GM12892 (cell line): ENCODE data around the gene HOXA3.

Experiments used
- POLR2A ChIP-seq: IDR thresholded peaks from 2 replicates; pipeline ENCODE4 v1.6.1; 2011; ENCODE audit warnings: low read depth, low read length, control low read depth
- POLR2AphosphoS5 ChIP-seq: IDR thresholded peaks from 2 replicates; pipeline ENCODE4 v1.6.1; 2011; ENCODE audit warnings: low read depth, low read length, control low read depth

DNA sequence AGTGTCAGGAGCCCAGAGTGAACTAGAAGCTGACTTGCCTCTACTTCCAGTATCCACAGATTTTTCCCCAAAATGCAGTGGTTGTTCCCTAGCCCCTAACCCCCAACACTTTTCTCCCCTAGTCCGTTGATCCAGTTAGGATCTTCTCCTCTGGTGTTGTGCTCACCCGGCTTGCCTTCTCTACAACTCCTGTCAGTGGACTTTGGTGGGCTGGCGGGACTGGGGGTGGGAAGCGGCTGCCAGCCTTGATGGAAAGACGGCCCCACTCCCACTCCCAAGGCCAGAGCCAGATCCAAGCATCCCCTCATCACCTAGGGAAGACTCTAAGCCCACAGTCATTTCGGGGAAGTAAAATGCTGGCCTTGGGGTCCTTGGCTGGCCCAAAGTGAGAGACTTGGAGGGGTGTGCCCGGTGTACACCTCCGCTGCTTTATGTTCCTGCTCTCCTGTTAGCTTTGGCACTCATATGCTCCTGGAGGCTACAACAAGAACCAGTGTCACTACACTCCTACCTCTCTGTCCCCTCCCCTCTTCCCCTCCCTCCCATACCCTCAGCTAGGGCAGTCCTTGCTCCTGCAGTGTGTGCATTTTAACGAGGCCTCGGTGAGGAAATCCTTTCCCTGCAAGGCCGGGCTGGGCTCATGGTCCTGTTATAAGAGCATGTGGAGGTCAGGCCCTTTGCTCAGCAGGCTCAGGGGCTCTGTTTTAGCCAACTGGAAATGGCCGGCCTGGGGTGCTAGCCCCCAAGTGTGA lies 22.7 kb upstream of the HOXA3 start:
- TF ChIP-seq POLR2A (no peak), POLR2AphosphoS5 (no peak)
